ACHN (cell line): ENCODE data around the gene KIAA0319L.
A peak's percentile ranks its signal among the peaks of the same experiment; 100 is the strongest.

Experiments used
- DNase-seq: peaks from one replicate; pipeline ENCODE4 v3.0.0-alpha.2; 2015
- in situ Hi-C: cut with HindIII; loops from 2 replicates; pipeline ENCODE4 v1.10.0; 2017; ENCODE audit warnings: low sequenced_read_pairs, low pct_ligation_motif_present, low pct_unique_long_range_greater_than_20kb

KIAA0319L gene

GRCh38 chr1:35557118-35557610, at the start of gene KIAA0319L:
KIAA0319L (minus strand) TSS chr1:35557403; CDS start chr1:35554491, 2,912 bp downstream.
- DNase-seq: peak; percentile 73
- in situ Hi-C loops: no loop called here

DNA sequence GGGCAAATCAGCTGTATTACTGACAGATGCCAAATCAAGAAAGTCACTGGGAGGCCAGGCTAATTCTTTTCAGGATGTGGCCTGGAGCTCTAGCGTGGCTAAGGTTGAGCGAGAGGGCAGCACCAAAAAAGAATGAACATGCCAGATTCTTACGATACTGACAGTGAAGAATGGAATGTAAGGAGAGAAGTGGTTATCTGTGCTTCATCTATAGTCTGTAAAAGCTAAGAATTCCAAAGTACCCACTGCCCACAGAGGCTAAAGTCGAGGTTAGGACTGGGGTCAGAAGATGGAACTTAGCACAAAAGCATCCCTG, 48.6 kb upstream of the KIAA0319L start:
- in situ Hi-C loops: no loop called here

DNA sequence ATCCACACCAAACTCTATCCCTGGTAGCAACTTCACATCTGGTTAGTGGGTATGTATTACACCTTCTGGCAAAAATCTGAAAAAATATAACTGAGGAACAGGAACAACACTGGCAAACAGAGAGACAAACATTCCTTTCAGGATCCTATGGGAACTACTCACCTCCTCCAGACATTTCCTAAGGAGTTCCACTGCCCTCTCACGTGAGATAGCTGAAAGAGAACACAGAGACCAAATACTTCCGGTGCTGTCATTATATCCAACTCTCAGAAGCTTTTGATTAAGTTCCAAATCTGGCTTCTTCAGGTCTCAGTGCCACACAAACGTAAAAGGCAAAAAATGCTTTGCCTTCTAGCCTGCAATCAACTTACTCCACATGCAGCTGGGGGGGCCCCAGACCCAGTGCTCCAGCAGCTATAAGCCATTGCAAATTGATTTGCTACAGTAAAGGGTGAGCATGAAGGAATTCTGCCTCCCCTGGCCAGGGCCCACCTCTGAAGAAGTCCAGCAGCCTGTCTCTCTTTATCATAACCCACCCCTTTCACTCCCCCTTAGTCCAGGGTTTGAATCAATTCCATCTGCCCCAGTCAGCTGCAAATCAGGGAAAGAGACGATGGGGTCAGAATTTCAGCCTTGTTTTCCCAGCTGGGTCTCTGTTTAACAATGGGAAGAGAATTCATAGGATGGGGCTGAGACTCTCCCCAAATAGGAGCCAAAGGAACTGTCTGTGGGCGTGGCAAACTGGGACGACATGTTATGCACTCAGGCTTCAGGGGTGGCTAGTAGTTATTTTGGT, 48.1 kb upstream of the KIAA0319L start:
- in situ Hi-C loops: no loop called here

More for the DNA sequence above, 48.6 kb upstream of the KIAA0319L start:
- peak; percentile 62 for DNase-seq

DNA sequence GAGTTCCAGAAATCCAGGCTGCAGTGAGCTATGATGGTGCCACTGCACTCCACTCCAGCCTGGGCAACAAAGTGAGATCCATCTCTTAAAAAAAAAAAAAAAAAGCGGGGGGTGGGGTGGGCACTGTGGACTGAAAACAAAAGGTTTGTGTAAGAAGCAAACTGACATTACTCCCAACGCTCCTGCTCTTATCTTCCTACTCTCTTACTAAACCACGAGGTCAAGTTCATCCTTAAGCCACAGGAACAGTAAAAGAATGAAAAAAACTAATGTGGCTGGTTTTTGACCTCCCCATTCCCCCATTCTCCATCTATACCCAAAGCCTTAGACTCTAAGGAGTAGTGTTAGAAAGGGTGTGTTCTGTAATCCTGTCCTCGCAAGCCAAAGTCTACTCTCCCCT, 46.7 kb upstream of the KIAA0319L start:
- no peak for DNase-seq
- in situ Hi-C loops: no loop called here

More for the DNA sequence above, 48.1 kb upstream of the KIAA0319L start:
- no peak for DNase-seq

DNA sequence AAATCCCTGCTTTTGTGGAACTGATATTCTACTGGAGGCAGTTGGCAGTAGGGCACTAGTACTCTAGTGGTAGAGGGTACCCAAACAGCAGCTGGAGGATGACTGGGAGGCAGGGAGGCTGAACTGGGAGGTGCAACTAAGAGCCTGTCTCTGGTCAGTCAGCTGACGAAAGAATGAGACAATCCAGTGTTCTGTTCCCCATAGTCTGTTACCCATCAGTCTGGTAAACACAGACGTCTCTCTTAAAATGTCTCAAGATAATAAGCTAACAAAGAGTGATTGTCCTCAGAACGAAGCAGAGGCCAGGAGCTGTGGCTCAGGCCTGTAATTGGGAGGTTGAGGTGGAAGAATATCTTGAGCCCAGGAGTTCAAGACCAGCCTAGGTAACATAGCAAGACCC, 46.3 kb upstream of the KIAA0319L start:
- in situ Hi-C loops: no loop called here
- no peak for DNase-seq

DNA sequence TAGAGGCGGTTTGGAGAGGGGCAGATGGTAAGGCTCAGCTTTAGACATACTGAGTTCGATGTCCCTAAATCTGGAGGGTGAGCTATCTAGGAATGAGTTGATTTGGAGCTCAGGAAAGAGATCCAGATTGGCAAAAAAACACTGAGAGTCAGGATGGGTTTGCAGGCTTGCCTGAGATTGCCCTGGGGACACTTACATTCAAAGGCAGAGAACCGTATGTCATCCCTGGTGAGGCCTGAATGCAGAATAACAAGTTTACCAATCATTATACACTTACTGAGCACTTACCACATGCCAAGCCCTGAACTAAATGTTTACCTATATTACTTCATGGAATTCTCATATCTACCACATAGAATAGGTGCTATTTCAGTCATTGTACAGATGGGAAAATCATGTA, 43.4 kb upstream of the KIAA0319L start:
- no peak for DNase-seq
- in situ Hi-C loops: no loop called here

- in situ Hi-C loops: no loop called here
- no peak for DNase-seq
These were observed 42.2 kb upstream of the KIAA0319L start for GRCh38 chr1:35599411-35599810.

- DNase-seq: no peak
- in situ Hi-C loops: no loop called here
These were observed 41.7 kb upstream of the KIAA0319L start for GRCh38 chr1:35598895-35599294.

GRCh38 chr1:35597870-35598269, 40.7 kb upstream of the KIAA0319L start:
- no peak for DNase-seq
- in situ Hi-C loops: no loop called here

DNA sequence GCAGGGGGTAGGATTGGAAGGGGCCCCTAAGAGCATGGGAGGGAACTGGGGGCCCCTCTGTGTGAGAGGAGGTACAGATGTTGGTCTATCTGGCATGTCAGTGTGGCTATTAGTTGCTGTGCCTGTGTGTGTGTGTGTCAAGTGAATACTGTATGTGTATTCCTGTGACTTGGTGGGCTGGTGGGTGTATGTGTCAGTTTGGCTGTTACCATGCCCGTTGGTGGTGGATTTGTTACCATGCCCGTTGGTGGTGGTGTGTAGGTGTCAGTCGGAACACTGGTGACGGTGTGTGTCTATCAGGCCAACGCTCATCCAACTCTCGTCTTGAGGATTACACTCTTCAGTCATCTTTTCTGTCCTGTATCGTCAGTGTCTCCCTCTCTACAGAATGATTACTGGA, 38.5 kb upstream of the KIAA0319L start:
- in situ Hi-C loops: no loop called here
- no peak for DNase-seq

DNA sequence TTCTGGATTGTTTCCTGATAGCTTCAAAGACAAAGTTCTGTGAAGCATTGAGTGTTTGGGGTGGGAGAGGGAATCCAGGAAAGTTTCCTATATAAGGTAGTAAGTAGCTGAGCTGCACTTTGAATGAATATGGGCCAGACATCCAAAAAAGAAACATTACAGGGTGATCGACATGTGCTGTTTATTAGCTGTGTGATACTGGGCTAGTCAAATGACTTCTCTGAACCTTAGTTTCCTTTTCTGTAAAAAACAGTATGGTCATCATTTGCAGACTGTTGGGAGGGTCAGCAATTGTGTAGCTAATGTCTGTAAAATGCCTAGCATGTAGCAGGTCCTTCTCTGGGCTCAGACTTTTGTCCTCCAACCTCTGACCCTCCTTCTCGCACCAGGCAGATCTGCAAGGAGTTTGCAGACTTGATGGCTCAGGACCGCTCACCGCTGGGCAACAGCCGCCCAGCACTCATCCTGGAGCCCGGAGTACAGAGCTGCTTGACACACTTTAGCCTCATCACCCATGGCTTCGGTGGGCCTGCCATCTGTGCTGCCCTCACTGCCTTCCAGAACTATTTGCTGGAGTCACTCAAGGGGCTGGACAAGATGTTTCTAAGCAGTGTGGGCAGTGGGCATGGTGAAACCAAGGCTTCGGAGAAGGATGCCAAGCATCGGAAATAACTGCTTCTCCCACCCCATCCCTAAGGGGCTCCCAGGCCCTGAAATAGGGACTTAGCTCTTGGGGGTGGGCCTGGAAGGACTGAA, 37.0 kb upstream of the KIAA0319L start:
- DNase-seq: no peak
- in situ Hi-C loops: no loop called here

DNA sequence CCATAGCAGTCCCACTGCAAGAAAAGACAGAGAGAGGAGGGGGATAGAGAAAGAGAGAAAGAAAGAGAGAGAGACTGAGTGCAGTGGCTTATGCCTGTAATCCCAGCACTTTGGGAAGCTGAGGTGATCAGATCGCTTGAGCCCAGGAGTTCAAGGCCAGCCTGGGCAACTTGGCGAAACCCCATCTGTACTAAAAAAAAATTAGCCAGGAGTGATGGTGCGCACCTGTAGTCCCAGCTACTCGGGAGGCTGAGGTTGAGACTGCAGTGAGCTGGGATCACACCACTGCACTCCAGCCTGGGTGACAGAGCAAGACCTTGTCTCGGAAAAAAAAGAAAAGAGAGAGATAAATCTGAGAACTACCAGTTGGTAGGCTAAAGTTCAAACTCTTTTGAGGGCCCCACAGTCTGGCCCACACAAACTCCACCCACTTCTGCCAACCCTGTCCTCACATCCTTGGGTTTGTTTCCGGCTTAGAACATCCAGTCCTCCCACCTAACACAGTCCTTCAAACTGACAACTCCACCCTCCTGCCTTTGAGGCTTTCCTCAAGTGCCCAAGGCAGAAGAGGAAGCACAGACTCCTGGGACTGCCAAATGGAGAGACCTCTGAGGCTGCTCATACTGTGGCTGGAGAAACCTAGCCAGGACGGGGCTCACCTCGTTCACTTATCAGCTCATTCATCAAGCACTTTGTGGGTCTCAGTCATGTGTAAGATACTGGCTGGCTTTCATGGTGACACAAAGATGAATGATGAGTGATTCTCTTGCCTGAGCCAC, 36.0 kb upstream of the KIAA0319L start:
- no peak for DNase-seq
- in situ Hi-C loops: no loop called here

- in situ Hi-C loops: no loop called here
- no peak for DNase-seq
These were observed 34.0 kb upstream of the KIAA0319L start for GRCh38 chr1:35591211-35591610.

- in situ Hi-C loops: no loop called here
- DNase-seq: no peak
These were observed 33.4 kb upstream of the KIAA0319L start for GRCh38 chr1:35590476-35591040.

DNA sequence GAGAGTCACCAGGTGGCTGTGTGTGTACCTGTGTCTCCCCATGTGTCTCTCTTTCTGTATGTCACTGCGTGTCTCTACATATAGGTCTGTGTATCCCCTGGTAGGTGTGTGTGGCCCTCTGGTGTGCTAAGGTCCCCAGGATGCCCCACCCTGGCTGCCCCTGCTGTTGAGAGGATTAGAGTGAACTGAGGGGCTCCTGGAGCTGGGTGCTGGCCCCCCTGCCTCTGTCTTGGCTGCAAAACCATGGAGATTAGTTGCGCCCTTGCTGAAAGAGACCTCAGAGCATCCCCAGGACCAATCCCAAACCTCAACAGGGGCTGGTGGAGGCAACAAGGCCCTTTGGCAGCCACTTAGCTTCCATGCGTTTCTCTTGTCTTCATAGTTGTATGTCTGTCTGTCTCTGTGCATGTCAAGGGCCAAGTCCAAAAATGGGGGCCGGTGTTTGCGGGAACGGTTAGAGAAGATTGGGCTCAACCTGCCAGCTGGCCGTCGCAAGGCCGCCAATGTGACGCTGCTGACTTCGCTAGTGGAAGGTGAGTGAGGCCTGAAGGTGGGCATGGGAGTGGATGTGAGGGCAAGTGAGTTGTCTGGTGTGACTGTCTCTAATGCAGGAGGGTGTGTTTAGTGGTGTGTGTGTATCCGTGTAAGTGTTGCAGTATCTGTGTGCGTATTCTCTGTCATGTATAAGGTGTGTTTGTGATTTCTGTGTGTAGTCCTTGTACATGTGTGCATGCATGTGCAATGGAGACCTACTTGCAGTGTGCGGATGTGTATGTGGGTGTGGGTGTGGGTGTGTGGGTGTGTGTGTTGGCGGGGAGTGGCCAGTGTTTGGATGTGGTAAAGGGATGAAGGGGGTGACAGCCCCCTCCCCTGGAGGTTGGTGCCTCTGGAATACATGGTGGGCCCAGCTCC, 32.6 kb upstream of the KIAA0319L start:
- in situ Hi-C loops: no loop called here
- DNase-seq: no peak

DNA sequence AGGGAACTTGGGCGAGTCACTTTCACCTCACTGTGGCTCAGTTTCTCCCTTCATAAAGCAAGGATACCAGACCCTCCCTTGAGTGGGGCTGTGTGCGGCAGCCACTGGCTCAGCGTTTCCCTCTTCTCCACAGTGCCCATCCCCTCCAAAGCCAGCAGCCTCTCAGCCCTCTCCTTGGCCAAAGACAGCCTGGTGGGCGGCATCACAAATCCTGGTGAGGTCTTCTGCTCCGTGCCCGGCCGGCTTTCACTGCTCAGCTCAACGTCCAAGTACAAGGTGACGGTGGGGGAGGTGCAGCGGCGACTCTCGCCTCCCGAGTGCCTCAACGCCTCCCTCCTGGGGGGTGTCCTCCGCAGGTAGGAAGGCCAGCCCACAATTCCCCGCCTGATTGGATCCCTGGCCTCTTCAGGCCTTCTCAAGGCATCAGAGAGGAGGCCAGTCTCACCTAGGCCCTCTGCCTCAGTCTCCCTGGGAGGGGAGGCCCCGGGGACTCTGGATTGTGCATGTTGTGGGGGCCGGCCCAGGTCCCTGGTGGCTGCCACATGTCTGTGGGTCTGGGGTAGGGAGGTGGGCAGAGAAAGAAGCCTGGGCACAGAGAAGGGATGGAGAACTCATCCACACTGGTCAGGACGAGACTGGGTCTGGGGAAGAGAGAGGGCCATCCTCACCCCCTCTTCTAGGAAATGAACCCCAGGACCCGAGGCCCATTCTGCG, 31.2 kb upstream of the KIAA0319L start:
- in situ Hi-C loops: no loop called here
- no peak for DNase-seq

DNA sequence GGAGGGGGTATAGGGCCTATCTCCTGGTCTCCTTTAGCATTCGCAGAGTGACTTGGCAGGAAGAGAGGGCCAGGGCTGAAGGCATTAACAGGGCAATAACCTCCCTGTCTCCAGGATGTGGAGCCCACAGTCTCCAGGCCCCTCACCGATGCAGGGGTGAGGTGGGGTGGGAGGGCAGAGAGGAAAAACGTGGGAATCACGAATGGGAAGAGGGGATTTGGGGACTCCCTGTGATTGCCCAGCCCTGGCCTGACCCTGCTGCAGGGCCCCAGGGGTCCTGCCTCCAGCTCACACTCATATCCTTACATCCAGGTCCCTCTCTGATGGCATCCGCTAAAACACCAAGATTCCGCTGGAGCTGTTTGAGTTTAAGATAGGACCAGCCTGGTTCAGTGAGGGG, 30.5 kb upstream of the KIAA0319L start:
- in situ Hi-C loops: no loop called here
- DNase-seq: no peak
